Liver (tissue), 9 donors: ENCODE measurements around the gene KDM4C. TPM values are rescaled to one million over a fixed set of nuclear protein-coding genes. Genes with fewer than 3 reads are reported as not detected.

Experiments
- DNase-seq: peaks from one replicate; pipeline ENCODE4 v3.0.0-alpha.2; 2017; ENCODE audit warnings: low spot score
- H3K27ac ChIP-seq, 2 donors: one replicate each; pipeline ENCODE4 v1.7.0; 2013; ENCODE audit warnings: inconsistent platforms in 2 of 2, low read length in 2 of 2, control low read depth in 1 of 2, low read depth in 1 of 2, mild to moderate bottlenecking in 1 of 2
- H3K27me3 ChIP-seq, 4 donors: one replicate each; pipeline versions ENCODE4 v1.6.1 to v1.7.0; 2013; ENCODE audit warnings: low read length in 3 of 4, inconsistent platforms in 1 of 4, mild to moderate bottlenecking in 1 of 4, moderate library complexity in 1 of 4; ENCODE audit not compliant: control insufficient read depth in 4 of 4, insufficient read depth in 4 of 4
- H3K36me3 ChIP-seq, 4 donors: one replicate each; pipeline versions ENCODE4 v1.6.1 to v1.7.0; 2013; ENCODE audit warnings: low read length in 3 of 4, mild to moderate bottlenecking in 3 of 4, low read depth in 1 of 4, moderate library complexity in 1 of 4; ENCODE audit not compliant: control insufficient read depth in 4 of 4, insufficient read depth in 3 of 4
- H3K4me1 ChIP-seq, 4 donors: one replicate each; pipeline versions ENCODE4 v1.6.1 to v1.7.0; 2013; ENCODE audit warnings: low read length in 3 of 4, mild to moderate bottlenecking in 3 of 4, moderate library complexity in 1 of 4; ENCODE audit not compliant: control insufficient read depth in 4 of 4, insufficient read depth in 4 of 4
- H3K4me3 ChIP-seq, 3 donors: one replicate each; pipeline versions ENCODE4 v1.6.1 to v1.7.0; 2013; ENCODE audit warnings: low read length in 3 of 3, control low read depth in 1 of 3, low read depth in 1 of 3, mild to moderate bottlenecking in 1 of 3
- H3K9ac ChIP-seq, 2 donors: one replicate each; pipeline ENCODE4 v1.7.0; 2013; ENCODE audit warnings: low read length in 2 of 2, mild to moderate bottlenecking in 2 of 2, moderate library complexity in 2 of 2, control low read depth in 1 of 2, low read depth in 1 of 2
- H3K9me3 ChIP-seq, 4 donors: one replicate each; pipeline versions ENCODE4 v1.6.1 to v1.7.0; 2013; ENCODE audit warnings: low read length in 3 of 4; ENCODE audit not compliant: control insufficient read depth in 4 of 4
- ATF3 ChIP-seq: IDR thresholded peaks from 2 replicates; pipeline ENCODE4 v1.6.1; 2016; ENCODE audit warnings: antibody characterized with exemption
- EGR1 ChIP-seq, 2 donors: IDR thresholded peaks; 2 replicates each; pipeline ENCODE4 v1.6.1; 2016 to 2018; ENCODE audit warnings: antibody characterized with exemption in 2 of 2, low read depth in 2 of 2
- FOXA1 ChIP-seq: IDR thresholded peaks from 2 replicates; pipeline ENCODE4 v1.6.1; 2016; ENCODE audit warnings: antibody characterized with exemption
- FOXA2 ChIP-seq: IDR thresholded peaks from 2 replicates; pipeline ENCODE4 v1.6.1; 2016; ENCODE audit warnings: antibody characterized with exemption
- GABPA ChIP-seq, 2 donors: IDR thresholded peaks in 1 of 2; conservative IDR thresholded peaks in 1 of 2; 2 replicates each; pipeline ENCODE4 v1.6.1; 2016; ENCODE audit warnings: antibody characterized with exemption in 2 of 2, mild to moderate bottlenecking in 1 of 2, moderate library complexity in 1 of 2
- HNF4A ChIP-seq, 2 donors: conservative IDR thresholded peaks; 2 replicates each; pipeline ENCODE4 v1.6.1; 2016; ENCODE audit warnings: antibody characterized with exemption in 2 of 2, mild to moderate bottlenecking in 2 of 2
- HNF4G ChIP-seq: IDR thresholded peaks from 2 replicates; pipeline ENCODE4 v1.6.1; 2016; ENCODE audit warnings: antibody characterized with exemption
- JUND ChIP-seq, 2 donors: IDR thresholded peaks; 2 replicates each; pipeline ENCODE4 v1.6.1; 2016; ENCODE audit warnings: antibody characterized with exemption in 2 of 2
- NR2F2 ChIP-seq: IDR thresholded peaks from 2 replicates; pipeline ENCODE4 v1.6.1; 2016; ENCODE audit warnings: antibody characterized with exemption
- RAD21 ChIP-seq, 2 donors: IDR thresholded peaks; 2 replicates each; pipeline ENCODE4 v1.6.1; 2016; ENCODE audit warnings: antibody characterized with exemption in 2 of 2, mild to moderate bottlenecking in 2 of 2
- REST ChIP-seq: IDR thresholded peaks from 2 replicates; pipeline ENCODE4 v1.6.1; 2016; ENCODE audit warnings: antibody characterized with exemption, mild to moderate bottlenecking
- RXRA ChIP-seq, 2 donors: IDR thresholded peaks; 2 replicates each; pipeline ENCODE4 v1.6.1; 2017 to 2018; ENCODE audit warnings: antibody characterized with exemption in 2 of 2, mild to moderate bottlenecking in 1 of 2
- SP1 ChIP-seq: IDR thresholded peaks from 2 replicates; pipeline ENCODE4 v1.6.1; 2018; ENCODE audit warnings: antibody characterized with exemption, mild to moderate bottlenecking
- TAF1 ChIP-seq: conservative IDR thresholded peaks from 2 replicates; pipeline ENCODE4 v1.6.1; 2016; ENCODE audit warnings: antibody characterized with exemption, mild to moderate bottlenecking
- YY1 ChIP-seq: IDR thresholded peaks from 2 replicates; pipeline ENCODE4 v1.6.1; 2016; ENCODE audit warnings: antibody characterized with exemption, mild to moderate bottlenecking
- ZBTB33 ChIP-seq: IDR thresholded peaks from 2 replicates; pipeline ENCODE4 v1.6.1; 2016; ENCODE audit warnings: antibody characterized with exemption
- WGBS: extraction: QIAGEN DNeasy Blood & Tissue Kit; methylation state at CpG from one replicate; pipeline ENCODE4 v1.1.7; 2013; 5-methylcytosine and 5-hydroxymethylcytosine counted together
- polyA plus RNA-seq, 2 donors: library from polyadenylated mRNA; stranded (reverse) in 1 of 2; unstranded in 1 of 2; fragments of 200-250 nt in 1 of 2; fragments of >200 nt in 1 of 2; fragmentation: Nextera tagmentation in 1 of 2; extraction: Ambion mirVana in 1 of 2; gene quantifications; one replicate each; pipeline versions ENCODE4 v1.2.1 to v1.2.3, GENCODE V29; 2013 to 2015
- total RNA-seq, 2 donors: library from RNA; depleted of rRNA; stranded (reverse); fragments of >200 nt; gene quantifications; one replicate each; pipeline ENCODE4 v1.2.3, GENCODE V29; 2014
- TF ChIP-seq, protein P1 (sequence below): IDR thresholded peaks from 2 replicates; pipeline ENCODE4 v1.6.1; 2016; ENCODE audit warnings: antibody characterized with exemption
- TF ChIP-seq, protein P2 (sequence below): fragments of 150-350 bp; IDR thresholded peaks from 2 replicates; pipeline ENCODE4 v1.5.1; 2017; ENCODE audit warnings: improper control_type of control experiment, low read depth, low read length; ENCODE audit not compliant: missing input control
- donor health status: healthy.
- donor health status: healthy.
- donor health status: healthy.
- donor health status: healthy.
- donor health status: healthy.

KDM4C gene
- total and polyA plus RNA-seq, 4 donors: 4.3 to 40.2 (median 24.0) TPM

GRCh38 chr9:6893350-6894131 is 135.8 kb downstream of the KDM4C start:
- no peak for DNase-seq
- Histone ChIP-seq H3K36me3 (peaks cover 0 to 9% (median 3%) of the 10 kb centered on the region in 4 donors), H3K9ac (no peak overlapping the region), H3K4me1 (no peaks in the 10 kb centered on the region), H3K27me3 (no peaks in the 10 kb centered on the region), H3K4me3 (no peak overlapping the region), H3K27ac (no peak overlapping the region), H3K9me3 (no peaks in the 10 kb centered on the region)
- WGBS: 93% methylated on average over 6 of the region's 6 CpGs
- TF ChIP-seq NR2F2 (no peak), ATF3 (no peak), RXRA (IDR thresholded peaks at IDR 0.05) (no peak), HNF4A (conservative IDR thresholded peaks at IDR 0.05) (no peak), SP1 (no peak), HNF4G (no peak), TAF1 (no peak), YY1 (no peak), RAD21 (IDR thresholded peaks at IDR 0.05) (no peak), ZBTB33 (no peak), FOXA2 (no peak), GABPA (IDR thresholded peaks at IDR 0.05 in 1 of 2, conservative IDR thresholded peaks at IDR 0.05 in 1 of 2) (no peak), FOXA1 (no peak), REST (no peak), EGR1 (IDR thresholded peaks at IDR 0.05; ENCODE audit: low read depth in 2 of 2) (no peak), JUND (IDR thresholded peaks at IDR 0.05) (no peak)
- TF ChIP-seq, protein P1, sequence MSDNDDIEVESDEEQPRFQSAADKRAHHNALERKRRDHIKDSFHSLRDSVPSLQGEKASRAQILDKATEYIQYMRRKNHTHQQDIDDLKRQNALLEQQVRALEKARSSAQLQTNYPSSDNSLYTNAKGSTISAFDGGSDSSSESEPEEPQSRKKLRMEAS: no peak
- TF ChIP-seq, protein P2, sequence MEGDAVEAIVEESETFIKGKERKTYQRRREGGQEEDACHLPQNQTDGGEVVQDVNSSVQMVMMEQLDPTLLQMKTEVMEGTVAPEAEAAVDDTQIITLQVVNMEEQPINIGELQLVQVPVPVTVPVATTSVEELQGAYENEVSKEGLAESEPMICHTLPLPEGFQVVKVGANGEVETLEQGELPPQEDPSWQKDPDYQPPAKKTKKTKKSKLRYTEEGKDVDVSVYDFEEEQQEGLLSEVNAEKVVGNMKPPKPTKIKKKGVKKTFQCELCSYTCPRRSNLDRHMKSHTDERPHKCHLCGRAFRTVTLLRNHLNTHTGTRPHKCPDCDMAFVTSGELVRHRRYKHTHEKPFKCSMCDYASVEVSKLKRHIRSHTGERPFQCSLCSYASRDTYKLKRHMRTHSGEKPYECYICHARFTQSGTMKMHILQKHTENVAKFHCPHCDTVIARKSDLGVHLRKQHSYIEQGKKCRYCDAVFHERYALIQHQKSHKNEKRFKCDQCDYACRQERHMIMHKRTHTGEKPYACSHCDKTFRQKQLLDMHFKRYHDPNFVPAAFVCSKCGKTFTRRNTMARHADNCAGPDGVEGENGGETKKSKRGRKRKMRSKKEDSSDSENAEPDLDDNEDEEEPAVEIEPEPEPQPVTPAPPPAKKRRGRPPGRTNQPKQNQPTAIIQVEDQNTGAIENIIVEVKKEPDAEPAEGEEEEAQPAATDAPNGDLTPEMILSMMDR: no peak
